Lower leg skin (tissue), 4 donors: Measurements from ENCODE around the gene OLFML2B. TPM values are rescaled to one million over a fixed set of nuclear protein-coding genes. Genes with fewer than 3 reads are reported as not detected.

ENCODE experiments used
- DNase-seq, 2 donors: peaks; one replicate each; pipeline ENCODE4 v3.0.0-alpha.2; 2019; ENCODE audit warnings: low spot score in 2 of 2
- H3K4me3 ChIP-seq: fragments of 200-600 bp; sonication (generic); 2 replicates; pipeline ENCODE4 v1.5.1; 2017; ENCODE audit warnings: mild to moderate bottlenecking, low read depth; ENCODE audit not compliant: poor library complexity, severe bottlenecking
- POLR2A ChIP-seq, 2 donors: fragments of 450-650 bp; IDR thresholded peaks; one replicate each; pipeline ENCODE4 v1.6.1; 2016 to 2017; ENCODE audit warnings: antibody characterized with exemption in 2 of 2, mild to moderate bottlenecking in 1 of 2, moderate library complexity in 1 of 2
- WGBS, 2 donors: methylation state at CpG; one replicate each; pipeline ENCODE4 v1.1.5; 2018; 5-methylcytosine and 5-hydroxymethylcytosine counted together
- intact Hi-C: fragments of 100-400 bp; cut with DNase I; formaldehyde crosslinking; loops from one replicate; pipeline ENCODE4 v1.15.0; 2023; ENCODE audit warnings: low total_unique reads
- total RNA-seq, 4 donors: library from RNA; depleted of rRNA; stranded (reverse); fragments of >200 nt; gene quantifications; one replicate each; pipeline ENCODE4 v1.1.0, GENCODE V29; 2016
- TF ChIP-seq, protein P1 (sequence below), 3 donors: fragments of 450-650 bp; IDR thresholded peaks; one replicate each; pipeline ENCODE4 v1.5.1; 2016; ENCODE audit warnings: antibody characterized with exemption in 3 of 3, mild to moderate bottlenecking in 3 of 3, moderate library complexity in 2 of 3

OLFML2B gene
- total RNA-seq, 4 donors from 2014 or later = 2.0 to 6.1 (median 3.1) TPM

DNA sequence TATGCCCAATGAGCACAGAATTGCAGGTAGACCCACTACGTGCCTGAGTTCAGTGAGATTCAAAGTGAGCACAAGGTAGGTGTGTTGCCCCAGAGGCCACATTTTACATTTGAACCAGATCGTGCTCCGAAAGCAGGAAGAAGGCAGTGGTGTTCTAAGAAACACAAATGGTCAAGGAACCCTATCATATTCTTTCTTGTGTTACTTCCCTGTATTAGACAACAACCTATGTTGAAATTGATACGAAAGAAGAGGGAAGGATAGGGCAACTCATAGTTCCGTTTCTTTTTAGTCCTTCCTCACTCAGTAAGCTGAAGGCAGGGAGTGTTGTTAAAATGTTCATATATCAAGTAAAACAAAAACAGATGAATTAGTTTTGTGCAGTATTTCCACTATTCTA lies 33.9 kb downstream of the OLFML2B start:
- TF ChIP-seq, protein P1, sequence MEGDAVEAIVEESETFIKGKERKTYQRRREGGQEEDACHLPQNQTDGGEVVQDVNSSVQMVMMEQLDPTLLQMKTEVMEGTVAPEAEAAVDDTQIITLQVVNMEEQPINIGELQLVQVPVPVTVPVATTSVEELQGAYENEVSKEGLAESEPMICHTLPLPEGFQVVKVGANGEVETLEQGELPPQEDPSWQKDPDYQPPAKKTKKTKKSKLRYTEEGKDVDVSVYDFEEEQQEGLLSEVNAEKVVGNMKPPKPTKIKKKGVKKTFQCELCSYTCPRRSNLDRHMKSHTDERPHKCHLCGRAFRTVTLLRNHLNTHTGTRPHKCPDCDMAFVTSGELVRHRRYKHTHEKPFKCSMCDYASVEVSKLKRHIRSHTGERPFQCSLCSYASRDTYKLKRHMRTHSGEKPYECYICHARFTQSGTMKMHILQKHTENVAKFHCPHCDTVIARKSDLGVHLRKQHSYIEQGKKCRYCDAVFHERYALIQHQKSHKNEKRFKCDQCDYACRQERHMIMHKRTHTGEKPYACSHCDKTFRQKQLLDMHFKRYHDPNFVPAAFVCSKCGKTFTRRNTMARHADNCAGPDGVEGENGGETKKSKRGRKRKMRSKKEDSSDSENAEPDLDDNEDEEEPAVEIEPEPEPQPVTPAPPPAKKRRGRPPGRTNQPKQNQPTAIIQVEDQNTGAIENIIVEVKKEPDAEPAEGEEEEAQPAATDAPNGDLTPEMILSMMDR (IDR thresholded peaks at IDR 0.05) = no peak
- 88 to 90% methylated on average over 5 of the region's 5 CpGs for WGBS, 2 donors
- H3K4me3 ChIP-seq = no peak overlapping the region
- intact Hi-C loops = no loop called here
- no peak for DNase-seq

DNA sequence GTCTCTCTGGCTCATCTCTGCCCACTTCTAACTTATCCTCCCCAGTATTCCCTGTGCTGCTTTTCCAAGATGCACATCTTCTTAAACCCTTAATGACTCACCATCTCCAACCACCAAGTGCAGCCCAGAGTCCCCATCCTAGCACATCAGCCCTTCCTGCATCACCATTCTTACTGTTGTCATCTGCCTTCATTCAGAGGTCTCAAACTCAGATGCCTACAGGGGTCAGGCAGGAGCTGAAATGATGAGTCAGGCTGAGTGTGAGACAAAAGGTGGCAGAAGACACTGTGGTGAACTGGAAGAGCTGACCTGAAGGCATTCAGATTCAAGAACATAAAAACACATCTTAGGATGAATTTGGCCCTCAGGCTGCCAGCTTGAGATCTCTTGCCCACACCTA lies 34.6 kb downstream of the OLFML2B start:
- no peak for TF ChIP-seq POLR2A (IDR thresholded peaks at IDR 0.05)
- TF ChIP-seq, protein P1 (IDR thresholded peaks at IDR 0.05) = no peak
- intact Hi-C loops = no loop called here
- H3K4me3 ChIP-seq = no peak overlapping the region
- no peak for DNase-seq

DNA sequence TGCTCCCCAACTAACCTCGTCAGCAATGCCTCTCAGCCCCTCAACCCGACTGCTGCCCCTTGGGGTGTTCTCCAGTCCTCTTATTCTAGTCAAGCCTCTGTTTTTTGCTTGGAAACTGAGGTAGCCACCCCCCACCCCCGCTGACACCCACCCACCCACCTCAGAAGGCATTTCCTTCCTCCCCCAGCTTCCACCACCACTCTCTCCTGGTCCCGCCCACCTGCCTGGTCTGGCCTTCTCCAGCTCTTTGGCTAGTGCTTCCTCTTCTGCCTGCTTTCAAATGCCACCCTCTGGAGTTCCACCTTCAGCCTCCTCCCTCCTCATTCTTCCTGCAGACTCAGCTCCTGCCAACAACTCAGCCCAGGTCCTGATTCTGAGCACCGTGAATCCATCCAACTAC lies 35.3 kb downstream of the OLFML2B start:
- intact Hi-C loops = no loop called here
- 75 to 79% methylated on average over 5 of the region's 5 CpGs for WGBS, 2 donors
- TF ChIP-seq POLR2A (IDR thresholded peaks at IDR 0.05) = no peak
- TF ChIP-seq, protein P1 (IDR thresholded peaks at IDR 0.05) = no peak
- DNase-seq = no peak
- no peak overlapping the region for H3K4me3 ChIP-seq

DNA sequence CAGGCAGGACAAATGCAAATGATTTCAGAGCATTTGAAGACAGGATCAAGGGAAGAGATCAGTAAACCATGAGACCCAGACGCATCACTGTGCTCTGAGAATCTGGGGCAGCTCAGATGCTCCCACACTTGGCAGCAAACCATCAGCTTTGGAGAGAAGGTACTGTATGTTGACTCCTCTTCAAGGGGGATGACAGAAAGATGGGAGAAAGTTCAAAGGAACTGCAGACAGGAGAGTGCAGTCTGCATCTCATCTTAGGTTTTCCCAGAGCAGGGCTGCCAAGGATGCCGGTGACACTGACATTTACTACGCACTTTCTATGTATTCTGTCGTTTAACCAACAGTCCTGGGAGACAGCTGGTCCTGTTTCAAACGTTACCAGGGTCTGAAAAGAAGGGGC lies 35.8 kb downstream of the OLFML2B start:
- no peak for DNase-seq
- intact Hi-C loops = no loop called here
- 71 to 83% methylated on average over 5 of the region's 5 CpGs for WGBS, 2 donors
- TF ChIP-seq, protein P1 (IDR thresholded peaks at IDR 0.05) = no peak
- no peak for TF ChIP-seq POLR2A (IDR thresholded peaks at IDR 0.05)
- H3K4me3 ChIP-seq = no peak overlapping the region

DNA sequence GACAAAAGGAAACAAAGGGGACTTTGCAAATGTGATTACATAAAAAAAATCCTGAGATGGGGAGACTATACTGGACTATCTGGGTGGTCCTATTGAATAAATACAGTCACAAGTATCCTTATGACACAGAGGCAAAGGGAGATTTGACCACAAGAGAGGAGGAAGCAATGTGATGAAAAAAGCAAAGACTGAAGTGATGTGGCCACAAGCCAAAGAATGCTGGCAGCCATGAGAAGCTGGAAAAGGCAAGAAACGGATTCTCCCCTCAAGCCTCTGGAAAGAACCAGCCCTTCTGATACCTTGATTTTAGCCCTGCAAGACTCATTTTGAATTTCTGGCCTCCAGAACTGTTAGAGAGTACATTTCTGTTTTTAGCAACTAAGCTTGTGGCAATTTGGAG lies 36.4 kb downstream of the OLFML2B start:
- DNase-seq = no peak
- WGBS, 2 donors = 36 to 42% methylated on average over 1 of the region's 1 CpG

DNA sequence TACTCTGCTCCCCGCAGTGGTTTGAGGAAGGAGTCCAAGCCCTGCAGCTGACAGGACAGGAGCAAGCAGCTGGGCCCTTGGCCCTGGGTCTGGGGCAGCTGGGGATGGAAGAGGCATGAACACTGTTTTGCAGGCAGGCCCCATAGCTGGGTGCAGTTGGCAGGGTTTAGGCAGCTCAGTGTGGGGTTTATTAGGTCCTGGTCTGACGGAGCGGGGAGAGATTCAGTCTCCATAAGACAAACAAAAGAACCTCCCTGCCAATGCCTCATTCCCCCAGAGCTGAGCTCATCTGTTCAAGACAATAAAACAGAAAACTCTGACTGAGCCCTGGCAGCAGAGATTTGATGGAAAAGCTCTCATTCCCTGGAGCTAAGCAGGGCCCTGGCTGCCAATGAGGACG lies 37.3 kb downstream of the OLFML2B start:
- intact Hi-C loops = no loop called here
- 63 to 67% methylated on average over 4 of the region's 4 CpGs for WGBS, 2 donors
- H3K4me3 ChIP-seq = no peak overlapping the region
- no peak for TF ChIP-seq POLR2A (IDR thresholded peaks at IDR 0.05)
- TF ChIP-seq, protein P1 (IDR thresholded peaks at IDR 0.05) = no peak
- no peak for DNase-seq

More for the DNA sequence above, 36.4 kb downstream of the OLFML2B start:
- H3K4me3 ChIP-seq = no peak overlapping the region
- no peak for TF ChIP-seq POLR2A (IDR thresholded peaks at IDR 0.05)
- TF ChIP-seq, protein P1 (IDR thresholded peaks at IDR 0.05) = no peak
- intact Hi-C loops = no loop called here
